Prostate gland (tissue), 2 donors: ENCODE results near the gene FBP1.

Experiments used
- POLR2A ChIP-seq: fragments of 450-650 bp; IDR thresholded peaks from one replicate; pipeline ENCODE4 v1.6.1; 2016; ENCODE audit warnings: antibody characterized with exemption, mild to moderate bottlenecking
- POLR2AphosphoS5 ChIP-seq: sonication (generic); formaldehyde crosslinking; IDR thresholded peaks from one replicate; pipeline ENCODE4 v1.6.1; 2017; ENCODE audit warnings: antibody characterized with exemption
- TF ChIP-seq, protein P1 (sequence below), 4 experiments: fragments of 200-600 bp in 2 of 4; fragments of 450-650 bp in 2 of 4; sonication (generic) in 2 of 4; IDR thresholded peaks; 1 replicate in 3 of 4; 2 replicates in 1 of 4; pipeline ENCODE4 v1.5.1; 2016 to 2019; ENCODE audit warnings: antibody characterized with exemption in 4 of 4, mild to moderate bottlenecking in 2 of 4, moderate library complexity in 2 of 4

DNA sequence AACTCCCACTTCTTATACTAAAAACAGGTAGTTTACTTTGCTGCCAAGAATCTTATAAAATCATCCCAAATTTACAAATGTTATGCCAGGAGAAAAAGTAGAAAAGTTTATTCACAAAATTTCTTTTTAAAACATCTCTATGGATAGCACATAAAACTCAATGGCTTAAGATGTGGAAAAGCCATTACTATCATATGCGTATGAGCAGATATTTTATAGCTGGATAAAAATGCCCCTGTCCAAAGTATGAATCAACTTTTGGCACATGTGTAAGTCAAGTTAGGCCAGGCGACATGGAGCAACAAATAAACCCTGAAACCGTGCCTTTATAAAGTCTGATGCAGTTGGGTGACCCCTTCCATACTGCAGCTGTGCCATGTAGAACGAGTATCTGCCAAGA, 38.6 kb upstream of the FBP1 start:
- TF ChIP-seq, protein P1, sequence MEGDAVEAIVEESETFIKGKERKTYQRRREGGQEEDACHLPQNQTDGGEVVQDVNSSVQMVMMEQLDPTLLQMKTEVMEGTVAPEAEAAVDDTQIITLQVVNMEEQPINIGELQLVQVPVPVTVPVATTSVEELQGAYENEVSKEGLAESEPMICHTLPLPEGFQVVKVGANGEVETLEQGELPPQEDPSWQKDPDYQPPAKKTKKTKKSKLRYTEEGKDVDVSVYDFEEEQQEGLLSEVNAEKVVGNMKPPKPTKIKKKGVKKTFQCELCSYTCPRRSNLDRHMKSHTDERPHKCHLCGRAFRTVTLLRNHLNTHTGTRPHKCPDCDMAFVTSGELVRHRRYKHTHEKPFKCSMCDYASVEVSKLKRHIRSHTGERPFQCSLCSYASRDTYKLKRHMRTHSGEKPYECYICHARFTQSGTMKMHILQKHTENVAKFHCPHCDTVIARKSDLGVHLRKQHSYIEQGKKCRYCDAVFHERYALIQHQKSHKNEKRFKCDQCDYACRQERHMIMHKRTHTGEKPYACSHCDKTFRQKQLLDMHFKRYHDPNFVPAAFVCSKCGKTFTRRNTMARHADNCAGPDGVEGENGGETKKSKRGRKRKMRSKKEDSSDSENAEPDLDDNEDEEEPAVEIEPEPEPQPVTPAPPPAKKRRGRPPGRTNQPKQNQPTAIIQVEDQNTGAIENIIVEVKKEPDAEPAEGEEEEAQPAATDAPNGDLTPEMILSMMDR (IDR thresholded peaks at IDR 0.05): no peak
- TF ChIP-seq POLR2A: no peak
- no peak for TF ChIP-seq POLR2AphosphoS5
